GDM1 (cell line): ENCODE data around the gene SLC38A9.

ENCODE experiments used
- DNase-seq: peaks from one replicate; lab custom pipeline; 2025; lab: John Stamatoyannopoulos, UW

Gene SLC38A9

DNA sequence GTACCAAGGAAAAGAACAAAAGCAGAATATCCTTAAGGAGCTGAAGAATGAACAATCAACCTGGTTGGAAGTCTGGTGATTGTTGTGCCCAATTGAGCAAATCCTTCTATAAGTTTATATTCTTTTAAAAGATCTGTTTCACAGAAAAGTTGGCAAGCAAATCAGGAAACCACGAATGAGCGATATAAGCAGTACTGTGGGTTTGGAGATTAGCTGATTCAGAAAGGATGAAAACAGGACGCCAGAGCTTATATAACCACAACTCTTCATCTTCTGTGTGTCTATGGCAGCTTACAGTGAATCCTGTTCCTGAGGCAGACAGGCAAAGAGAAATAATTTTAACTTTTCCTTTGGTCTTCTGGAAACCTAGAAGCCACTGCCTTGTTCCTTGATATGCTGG is 61.7 kb downstream of the SLC38A9 start:
- DNase-seq, result peak; percentile 4

GRCh38 chr5:55649963-55650362 is 62.2 kb downstream of the SLC38A9 start:
- no peak for DNase-seq

GRCh38 chr5:55645304-55645703 is 66.8 kb downstream of the SLC38A9 start:
- DNase-seq, result no peak

GRCh38 chr5:55638455-55638854 is 73.7 kb downstream of the SLC38A9 start:
- DNase-seq, result no peak

DNA sequence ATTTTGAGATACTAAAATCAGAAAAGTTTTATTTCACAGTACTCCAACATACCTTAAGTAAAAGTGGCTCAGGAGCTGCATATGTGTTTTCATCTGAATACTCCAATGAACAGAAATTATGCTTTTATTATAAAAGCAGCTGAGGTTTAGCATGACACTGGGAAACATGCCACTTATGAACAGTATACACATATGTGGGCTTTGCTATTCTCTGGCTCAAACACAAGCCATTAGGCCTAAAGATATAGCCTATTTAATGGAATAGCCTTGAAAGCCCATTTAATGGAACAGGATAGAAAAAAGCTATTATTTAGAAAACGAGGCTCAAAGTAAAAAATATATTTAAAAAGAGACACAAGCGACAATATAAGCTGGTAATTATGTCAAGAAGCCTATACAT is 74.1 kb downstream of the SLC38A9 start:
- no peak for DNase-seq

GRCh38 chr5:55636683-55637082 is 75.4 kb downstream of the SLC38A9 start:
- DNase-seq, result no peak

- no peak for DNase-seq
These were observed 75.9 kb downstream of the SLC38A9 start for GRCh38 chr5:55636177-55636576.

DNA sequence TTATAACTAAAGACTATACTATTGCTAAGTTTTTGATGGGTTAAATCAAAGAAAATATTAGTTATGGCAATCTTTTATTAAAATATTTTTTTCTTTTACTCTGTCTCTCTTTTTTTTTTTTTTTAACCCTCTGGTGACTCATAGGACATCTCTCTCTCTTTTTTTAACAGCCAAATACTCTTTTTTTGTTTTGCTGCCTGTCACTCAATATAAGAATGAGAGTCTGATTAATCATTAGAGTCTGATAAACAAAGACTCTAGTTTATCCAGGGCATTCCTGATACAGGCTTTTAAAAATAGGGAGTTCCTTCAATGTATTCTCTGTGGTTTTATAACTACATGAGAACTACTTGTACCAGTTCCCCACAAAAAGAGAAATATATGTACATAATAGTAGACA is 77.3 kb downstream of the SLC38A9 start:
- DNase-seq, result no peak

DNA sequence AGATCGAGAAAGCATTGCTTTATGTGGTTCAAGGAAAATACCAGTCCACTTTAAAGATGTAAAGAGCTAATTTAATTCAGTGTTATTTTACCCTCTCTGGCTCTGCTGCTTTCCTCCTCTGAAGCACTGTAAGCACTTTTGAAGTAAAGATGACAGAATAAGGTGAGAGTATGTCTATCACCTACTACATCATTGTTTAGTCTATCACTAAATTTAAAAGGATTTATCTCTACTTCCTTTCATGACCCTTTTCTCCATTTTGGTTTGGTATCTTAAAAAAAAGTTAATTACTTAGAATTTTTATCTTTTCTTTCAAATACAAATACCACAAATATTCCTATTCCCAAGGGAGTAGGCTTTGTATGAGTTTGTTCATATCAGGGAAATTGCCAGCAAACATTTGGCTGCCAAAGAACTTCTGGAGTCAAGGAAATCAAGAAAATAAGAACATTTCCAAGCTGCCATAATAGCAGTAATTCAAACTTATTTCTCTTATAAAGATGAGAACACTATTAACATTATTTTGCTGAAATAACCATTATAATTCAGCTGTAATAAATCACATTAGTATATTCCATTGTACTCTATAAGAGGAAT is 77.8 kb downstream of the SLC38A9 start:
- DNase-seq, result no peak

DNA sequence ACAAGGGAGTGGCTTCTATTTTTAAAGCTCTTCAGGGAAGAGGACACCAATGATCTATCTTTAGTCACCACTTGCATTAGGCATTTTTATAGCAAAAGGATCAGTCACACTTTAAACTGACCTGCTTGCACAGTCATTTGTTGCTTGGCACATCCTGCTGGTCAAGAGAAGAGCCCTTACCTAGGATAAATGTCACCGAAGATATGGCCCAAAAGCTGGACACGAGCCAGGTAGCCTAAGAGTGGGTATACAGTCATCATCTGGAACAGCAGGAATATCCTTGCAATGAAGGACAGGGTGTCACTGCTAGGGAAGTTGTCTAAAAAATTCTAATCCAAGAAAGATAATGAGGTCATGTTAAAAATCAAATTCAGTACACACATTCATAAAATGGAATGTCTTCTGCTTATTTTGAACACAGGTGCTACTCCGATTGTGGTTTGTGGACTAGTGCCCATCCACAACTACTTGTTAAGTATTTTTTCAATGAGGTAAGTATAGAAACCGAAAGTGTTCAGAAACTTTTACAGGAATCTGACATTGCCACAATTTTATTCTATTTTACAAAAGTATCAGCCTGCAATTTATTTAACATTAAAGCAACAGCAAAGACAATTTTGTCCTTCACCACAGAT is 78.4 kb downstream of the SLC38A9 start:
- no peak for DNase-seq

DNA sequence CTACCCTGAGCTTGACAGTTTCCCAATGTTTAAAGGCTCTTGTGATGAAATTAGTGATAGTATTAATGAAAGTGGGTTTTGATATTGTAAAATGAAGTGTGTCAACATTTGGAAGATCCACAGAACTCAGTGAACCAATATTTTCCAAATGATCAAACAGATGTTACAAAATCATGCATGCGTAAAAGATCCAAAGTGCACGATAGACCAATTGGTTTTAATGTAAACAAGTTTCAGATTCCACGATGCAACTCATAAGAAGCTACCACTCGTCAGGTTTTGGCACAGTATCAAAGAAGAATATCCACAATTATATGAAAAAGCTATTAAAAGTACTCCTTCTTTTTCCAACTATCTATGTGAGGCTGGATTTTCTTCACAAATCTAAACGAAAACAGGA is 82.3 kb downstream of the SLC38A9 start:
- no peak for DNase-seq

GRCh38 chr5:55626790-55627189 is 85.3 kb downstream of the SLC38A9 start:
- no peak for DNase-seq

DNA sequence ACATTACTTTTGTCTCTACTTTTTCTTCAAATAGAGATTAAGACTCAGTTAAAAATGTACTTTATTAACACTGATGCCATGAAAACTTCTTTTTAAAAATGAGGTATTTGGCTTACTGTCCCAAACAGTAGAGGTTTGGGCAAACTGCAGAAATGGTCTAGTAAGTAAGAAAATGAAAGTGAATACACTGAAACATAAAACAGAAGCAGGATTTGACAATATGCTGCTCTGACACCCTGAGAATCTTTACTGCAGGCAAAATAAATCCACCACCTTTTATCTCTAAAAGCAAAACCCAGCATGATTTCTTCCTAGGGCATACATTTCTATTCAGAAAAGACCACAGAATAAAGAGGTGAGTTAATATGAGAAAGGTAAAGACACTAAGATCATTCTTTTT is 86.2 kb downstream of the SLC38A9 start:
- DNase-seq, result no peak

DNA sequence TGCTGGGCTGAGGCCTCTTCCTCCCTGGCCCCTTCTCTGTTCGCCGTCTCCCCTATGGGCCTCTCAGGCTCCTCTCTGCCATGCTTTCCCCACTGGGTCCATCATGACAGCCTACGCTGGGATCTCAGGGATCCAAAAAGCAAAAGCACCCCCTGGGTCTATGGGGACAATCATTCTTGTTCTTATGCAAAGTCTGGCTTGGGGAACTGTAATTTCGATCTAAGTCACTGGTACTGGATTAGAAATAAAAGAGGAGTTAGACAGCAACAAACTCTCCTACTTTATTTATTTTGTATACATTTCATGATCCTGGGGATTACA is 86.6 kb downstream of the SLC38A9 start:
- DNase-seq, result no peak

- no peak for DNase-seq
These were observed 87.1 kb downstream of the SLC38A9 start for GRCh38 chr5:55624841-55625588.

GRCh38 chr5:55623789-55624188 is 88.3 kb downstream of the SLC38A9 start:
- DNase-seq, result no peak

DNA sequence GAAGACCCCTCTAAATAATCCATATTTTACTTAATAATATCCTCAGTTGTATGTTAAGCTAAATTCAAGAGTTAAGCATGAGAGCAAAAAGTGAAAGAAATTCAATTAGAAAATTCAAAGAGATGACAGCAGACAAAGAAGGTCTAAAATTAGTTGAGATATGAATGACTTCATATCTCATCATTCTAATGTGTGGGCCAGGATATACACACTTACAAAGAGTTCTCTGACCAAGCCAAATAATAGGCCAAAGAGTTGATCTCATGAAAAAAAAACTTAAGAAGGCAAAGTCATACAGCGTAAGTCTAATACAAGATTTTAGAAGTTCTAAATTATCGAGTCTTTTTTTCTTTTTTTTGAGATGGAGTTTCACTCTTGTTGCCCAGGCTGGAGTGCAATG is 89.7 kb downstream of the SLC38A9 start:
- DNase-seq, result no peak

DNA sequence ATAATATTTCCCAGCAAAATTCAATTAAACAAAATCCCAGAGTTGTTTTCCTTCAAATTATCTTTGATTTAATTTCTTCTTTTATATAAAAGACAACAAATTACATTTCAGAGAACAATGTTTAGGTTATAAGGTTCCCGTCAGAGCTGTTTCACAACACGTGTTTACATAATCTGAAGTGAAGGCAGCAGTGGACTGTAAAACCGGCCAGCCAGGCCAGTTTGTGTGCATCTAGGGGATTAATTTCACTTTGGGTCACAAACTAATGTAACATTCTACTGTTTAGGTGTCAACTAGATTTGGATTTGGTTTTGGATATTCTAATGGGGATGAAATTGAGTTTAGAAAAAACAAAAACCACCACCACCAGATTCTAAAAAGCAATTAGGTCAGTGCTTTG is 90.9 kb downstream of the SLC38A9 start:
- DNase-seq, result no peak

DNA sequence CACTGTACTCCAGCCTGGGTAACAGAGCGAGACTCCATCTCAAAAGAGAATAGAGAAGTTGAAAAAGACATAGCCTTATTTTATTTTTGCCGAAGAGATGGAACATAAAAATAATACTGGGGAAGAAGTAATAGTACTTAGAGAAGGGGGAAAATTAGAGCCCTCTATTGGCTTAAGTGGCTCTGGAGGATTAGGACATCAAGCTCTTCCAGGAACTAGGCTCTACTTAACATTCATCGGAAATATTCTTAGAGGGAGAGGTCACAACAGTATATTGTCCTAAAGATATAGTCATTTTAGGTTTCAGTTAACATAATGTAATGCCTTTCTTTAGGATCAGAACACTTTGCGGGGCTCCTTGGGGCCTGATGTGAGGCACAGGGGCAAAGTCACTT is 91.4 kb downstream of the SLC38A9 start:
- DNase-seq, result no peak

DNA sequence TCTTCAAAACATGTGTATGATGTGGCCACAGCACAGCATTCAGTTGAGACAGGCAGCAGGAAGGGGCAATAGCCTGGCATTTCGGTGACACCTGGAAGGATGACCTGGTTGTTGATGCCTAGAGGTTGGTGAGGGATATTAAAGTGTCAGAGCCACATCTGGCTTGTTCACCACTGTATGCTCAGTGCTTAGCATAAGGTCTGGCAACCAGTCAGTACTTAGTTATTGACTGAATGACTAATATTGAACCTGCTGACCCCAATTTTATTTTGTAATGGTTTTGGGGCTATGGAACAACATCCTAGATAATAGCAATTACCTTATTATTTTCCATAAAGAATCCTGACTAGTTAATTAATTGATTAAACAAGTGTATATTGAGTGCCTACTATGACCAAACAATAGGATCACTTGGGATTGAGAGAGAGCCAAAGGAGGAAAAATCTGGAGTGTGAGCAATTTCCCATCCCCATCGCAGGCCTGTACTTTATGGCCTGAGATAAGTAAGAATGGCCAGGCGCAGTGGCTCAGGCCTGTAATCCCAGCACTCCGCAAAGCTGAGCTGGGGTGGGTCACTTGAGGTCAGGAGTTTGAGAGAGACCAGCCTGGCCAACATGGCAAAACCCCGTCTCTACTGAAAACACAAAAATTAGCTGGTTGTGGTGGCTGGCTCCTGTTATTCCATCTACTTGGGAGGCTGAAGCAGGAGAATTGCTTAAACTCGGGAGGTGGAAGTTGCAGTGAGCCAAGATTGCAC is 91.9 kb downstream of the SLC38A9 start:
- DNase-seq, result no peak

DNA sequence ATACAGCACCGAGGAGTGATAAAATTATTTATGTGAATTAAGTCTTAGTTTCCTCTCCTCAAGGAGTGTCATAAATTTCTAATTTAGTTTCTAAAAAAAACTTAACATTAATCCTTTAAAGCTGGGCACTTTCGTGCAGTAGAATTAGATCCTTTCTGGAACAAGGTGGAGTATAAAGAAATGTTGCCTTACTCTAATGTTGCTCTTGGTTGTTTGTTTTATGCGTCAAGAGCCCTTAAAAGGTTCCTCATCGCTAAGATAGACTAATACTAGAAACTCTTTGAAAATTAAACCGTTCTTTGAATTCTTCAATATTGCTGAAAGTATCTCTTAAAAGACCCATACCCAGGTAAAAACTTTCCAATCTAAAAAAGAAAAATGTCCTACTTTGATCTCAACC is 93.8 kb downstream of the SLC38A9 start:
- no peak for DNase-seq

DNA sequence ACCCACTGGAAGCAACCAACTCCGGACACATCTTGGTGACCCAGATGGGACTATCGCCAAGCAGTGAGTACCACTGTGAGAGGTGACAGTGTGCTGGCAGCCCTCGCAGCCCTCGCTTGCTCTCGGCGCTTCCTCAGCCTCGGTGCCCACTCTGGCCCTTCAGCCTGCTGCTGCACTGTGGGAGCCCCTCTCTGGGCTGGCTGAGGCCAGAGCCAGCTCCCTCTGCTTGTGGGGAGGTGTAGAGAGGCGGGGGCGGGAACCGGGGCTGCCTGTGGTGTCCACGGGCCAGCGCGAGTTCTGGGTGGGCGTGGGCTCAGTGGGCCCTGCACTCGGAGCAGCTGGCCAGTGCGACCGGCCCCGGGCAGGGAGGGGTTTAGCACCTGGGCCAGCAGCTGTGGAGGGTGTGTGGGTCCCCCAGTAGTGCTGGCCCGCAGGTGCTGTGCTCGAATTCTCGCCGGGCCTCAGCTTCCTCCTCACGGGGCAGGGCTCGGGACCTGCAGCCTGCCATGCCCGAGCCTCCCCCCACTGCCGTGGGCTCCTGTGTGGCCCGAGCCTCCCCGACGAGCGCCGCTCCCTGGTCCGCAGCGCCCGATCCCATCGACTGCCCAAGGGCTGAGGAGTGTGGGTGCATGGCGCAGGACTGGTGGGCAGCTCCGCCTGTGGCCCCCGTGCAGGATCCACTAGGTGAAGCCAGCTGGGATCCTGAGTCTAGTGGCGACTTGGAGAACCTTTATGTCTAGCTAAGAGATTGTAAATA is 98.8 kb downstream of the SLC38A9 start:
- no peak for DNase-seq
